Transverse colon (tissue), 3 donors: Measurements from ENCODE around the gene RELL2.

ENCODE experiments used
- POLR2A ChIP-seq: fragments of 450-650 bp; IDR thresholded peaks from one replicate; pipeline ENCODE4 v1.6.1; 2016; ENCODE audit warnings: antibody characterized with exemption, mild to moderate bottlenecking, moderate library complexity
- TF ChIP-seq, protein P1 (sequence below), 5 experiments: fragments of 200-600 bp in 3 of 5; fragments of 450-650 bp in 2 of 5; sonication (generic) in 3 of 5; IDR thresholded peaks; 1 replicate in 2 of 5; 2 replicates in 3 of 5; pipeline ENCODE4 v1.5.1; 2016 to 2017; ENCODE audit warnings: antibody characterized with exemption in 5 of 5, inconsistent platforms in 3 of 5, mild to moderate bottlenecking in 2 of 5, moderate library complexity in 1 of 5

DNA sequence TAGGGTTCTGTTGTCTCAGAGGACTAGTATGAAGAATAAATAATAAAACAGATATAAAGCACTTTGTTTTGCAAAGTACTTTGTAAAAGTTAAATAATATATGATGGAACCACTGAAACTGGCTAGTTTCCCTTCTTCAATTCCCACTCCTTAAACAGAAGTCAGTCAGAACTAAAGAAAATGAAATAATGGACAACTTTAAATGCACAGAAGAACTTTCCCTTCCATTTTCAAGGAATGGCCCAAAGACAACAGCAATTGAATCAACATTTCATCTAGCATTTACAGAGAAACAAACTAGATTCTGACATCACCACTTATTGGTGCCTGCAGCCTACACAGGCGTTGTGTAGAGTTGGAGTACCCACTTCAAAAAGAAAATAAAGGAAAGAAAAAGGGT lies 34.2 kb upstream of the RELL2 start:
- TF ChIP-seq, protein P1, sequence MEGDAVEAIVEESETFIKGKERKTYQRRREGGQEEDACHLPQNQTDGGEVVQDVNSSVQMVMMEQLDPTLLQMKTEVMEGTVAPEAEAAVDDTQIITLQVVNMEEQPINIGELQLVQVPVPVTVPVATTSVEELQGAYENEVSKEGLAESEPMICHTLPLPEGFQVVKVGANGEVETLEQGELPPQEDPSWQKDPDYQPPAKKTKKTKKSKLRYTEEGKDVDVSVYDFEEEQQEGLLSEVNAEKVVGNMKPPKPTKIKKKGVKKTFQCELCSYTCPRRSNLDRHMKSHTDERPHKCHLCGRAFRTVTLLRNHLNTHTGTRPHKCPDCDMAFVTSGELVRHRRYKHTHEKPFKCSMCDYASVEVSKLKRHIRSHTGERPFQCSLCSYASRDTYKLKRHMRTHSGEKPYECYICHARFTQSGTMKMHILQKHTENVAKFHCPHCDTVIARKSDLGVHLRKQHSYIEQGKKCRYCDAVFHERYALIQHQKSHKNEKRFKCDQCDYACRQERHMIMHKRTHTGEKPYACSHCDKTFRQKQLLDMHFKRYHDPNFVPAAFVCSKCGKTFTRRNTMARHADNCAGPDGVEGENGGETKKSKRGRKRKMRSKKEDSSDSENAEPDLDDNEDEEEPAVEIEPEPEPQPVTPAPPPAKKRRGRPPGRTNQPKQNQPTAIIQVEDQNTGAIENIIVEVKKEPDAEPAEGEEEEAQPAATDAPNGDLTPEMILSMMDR (IDR thresholded peaks at IDR 0.05): no peak
- TF ChIP-seq POLR2A: no peak
